ENCODE results near the gene PHF5A. TPM values are rescaled to one million over a fixed set of nuclear protein-coding genes. Genes with fewer than 3 reads are reported as not detected.

The PHF5A gene
- total RNA-seq, 2 experiments from 2014 or later: 47.0 to 51.0 TPM

GRCh38 chr22:41501209-41501608 lies 32.7 kb upstream of the PHF5A start:
- DNase-seq: no peak
- no peak overlapping the region for H3K27ac Mint-ChIP-seq
- H3K4me1 Mint-ChIP-seq: no peaks in the 10 kb centered on the region
- peaks cover 5% of the 10 kb centered on the region for H3K36me3 Mint-ChIP-seq
- no peaks in the 10 kb centered on the region for H3K9me3 Mint-ChIP-seq
- H3K4me3 Mint-ChIP-seq: no peak overlapping the region
- POLR2A ChIA-PET: no interaction called here
- H3K27me3 Mint-ChIP-seq: no peaks in the 10 kb centered on the region
- ATAC-seq (ENCODE audit: low read depth): peak; percentile 70

DNA sequence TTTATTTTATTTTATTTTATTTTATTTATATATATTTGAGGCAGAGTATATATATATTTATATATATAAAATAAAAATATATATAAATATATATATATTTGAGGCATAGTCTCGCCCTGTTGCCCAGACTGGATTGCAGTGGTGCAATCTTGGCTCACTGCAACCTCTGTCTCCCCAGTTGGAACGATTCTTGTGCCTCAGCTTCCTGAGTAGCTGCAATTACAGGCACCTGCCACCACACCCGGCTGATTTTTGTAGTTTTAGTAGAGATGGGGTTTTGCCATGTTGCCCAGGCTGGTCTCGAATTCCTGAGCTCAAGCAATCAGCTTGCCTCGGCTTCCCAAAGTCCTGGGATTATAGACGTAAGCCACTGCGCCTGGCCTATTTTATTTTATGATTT lies 31.8 kb upstream of the PHF5A start:
- Mint-ChIP-seq H3K4me3 (no peak overlapping the region), H3K36me3 (peaks cover 5% of the 10 kb centered on the region), H3K27me3 (no peaks in the 10 kb centered on the region), H3K9me3 (no peaks in the 10 kb centered on the region), H3K4me1 (no peaks in the 10 kb centered on the region), H3K27ac (no peak overlapping the region)
- no peak for DNase-seq
- no peak for ATAC-seq (ENCODE audit: low read depth)
- POLR2A ChIA-PET: no interaction called here

DNA sequence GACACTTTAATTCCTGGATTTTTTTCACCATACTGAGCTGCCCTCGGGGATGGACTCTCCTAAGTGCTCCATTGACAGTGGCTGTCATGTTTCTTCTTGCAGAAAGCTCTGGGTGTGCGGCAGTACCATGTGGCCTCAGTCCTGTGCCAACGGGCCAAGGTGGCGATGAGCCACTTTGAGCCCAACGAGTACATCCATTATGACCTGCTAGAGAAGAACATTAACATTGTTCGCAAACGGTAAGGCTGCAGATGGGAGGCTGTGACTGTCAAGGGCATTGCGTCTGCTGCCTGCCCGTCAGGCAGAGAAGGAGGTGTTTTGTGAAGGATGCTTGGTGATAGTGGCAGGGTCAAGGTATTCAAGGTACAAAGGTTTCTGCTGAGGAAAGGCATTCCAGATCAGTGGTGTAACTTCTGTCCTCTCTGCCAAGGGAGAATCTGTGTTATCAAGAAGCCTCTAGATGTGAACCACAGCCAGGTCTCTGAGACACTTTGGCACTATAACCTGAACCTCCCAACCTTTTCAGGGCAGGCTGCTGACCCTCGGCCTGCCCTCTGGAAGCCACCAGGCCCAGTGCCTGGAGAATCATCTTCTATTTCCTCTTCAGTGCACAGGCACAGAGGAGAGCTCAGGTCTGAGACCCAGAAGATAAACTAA lies 31.3 kb upstream of the PHF5A start:
- POLR2A ChIA-PET: interaction anchor here (0.7 kb wide), 1 partner anchor 14 kb away, joined by 3 read pairs; no protein-coding TSS in a partner anchor
- Mint-ChIP-seq H3K36me3 (peaks cover 4% of the 10 kb centered on the region), H3K9me3 (no peaks in the 10 kb centered on the region), H3K27ac (peak overlapping the region; percentile 47), H3K4me1 (no peaks in the 10 kb centered on the region), H3K27me3 (no peaks in the 10 kb centered on the region), H3K4me3 (no peak overlapping the region)
- DNase-seq: no peak
- no peak for ATAC-seq (ENCODE audit: low read depth)

- Mint-ChIP-seq H3K27me3 (no peaks in the 10 kb centered on the region), H3K4me1 (no peaks in the 10 kb centered on the region), H3K27ac (no peak overlapping the region), H3K36me3 (peaks cover 4% of the 10 kb centered on the region), H3K4me3 (no peak overlapping the region), H3K9me3 (no peaks in the 10 kb centered on the region)
- POLR2A ChIA-PET: interaction anchor here (0.5 kb wide), 1 partner anchor 106 kb away, joined by 6 read pairs; no protein-coding TSS in a partner anchor
- no peak for ATAC-seq (ENCODE audit: low read depth)
- DNase-seq: no peak
Measured at GRCh38 chr22:41498303-41498835, 29.9 kb upstream of the PHF5A start.

DNA sequence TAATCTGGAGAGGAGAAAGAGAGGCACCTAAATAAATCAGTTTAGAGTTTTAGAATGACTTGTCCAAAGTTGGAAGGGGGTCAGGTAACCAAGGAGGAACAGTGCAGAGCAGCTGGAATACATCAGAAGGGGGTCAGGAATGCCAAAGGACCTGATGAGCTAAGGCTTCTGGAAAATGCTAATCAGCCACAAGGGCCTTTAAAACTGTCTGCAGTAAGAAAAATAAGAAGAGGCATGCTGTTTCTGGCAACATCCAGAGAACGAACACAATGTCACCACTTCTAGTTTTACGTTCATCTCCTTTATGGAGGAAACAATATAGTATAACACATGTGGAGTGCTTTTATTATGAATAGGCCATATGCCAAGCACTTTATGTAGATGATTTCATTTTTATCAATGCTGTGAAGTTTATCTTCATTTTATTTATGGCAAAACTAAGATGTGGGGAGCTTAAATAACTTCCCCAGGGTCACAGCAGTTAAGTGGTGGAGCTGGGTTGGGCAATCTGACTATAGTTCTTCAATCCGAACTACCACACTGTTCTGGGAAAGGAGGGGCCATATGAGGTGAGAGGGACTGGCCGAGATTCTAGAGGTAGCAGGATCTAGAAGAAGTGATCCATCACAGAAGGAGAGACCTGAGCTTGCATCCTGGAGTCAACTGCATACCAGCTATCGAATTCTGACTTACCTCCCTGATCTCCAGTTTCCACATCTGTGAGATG lies 23.0 kb upstream of the PHF5A start:
- H3K4me3 Mint-ChIP-seq: no peak overlapping the region
- H3K4me1 Mint-ChIP-seq: peaks cover 5% of the 10 kb centered on the region
- no peaks in the 10 kb centered on the region for H3K9me3 Mint-ChIP-seq
- H3K27ac Mint-ChIP-seq: no peak overlapping the region
- ATAC-seq (ENCODE audit: low read depth): no peak
- no peaks in the 10 kb centered on the region for H3K27me3 Mint-ChIP-seq
- peaks cover 4% of the 10 kb centered on the region for H3K36me3 Mint-ChIP-seq
- no peak for DNase-seq
- POLR2A ChIA-PET: no interaction called here

- H3K27me3 Mint-ChIP-seq: no peaks in the 10 kb centered on the region
- H3K4me1 Mint-ChIP-seq: peaks cover 9% of the 10 kb centered on the region
- POLR2A ChIA-PET: no interaction called here
- ATAC-seq (ENCODE audit: low read depth) (no peak), DNase-seq (no peak)
- H3K9me3 Mint-ChIP-seq: no peaks in the 10 kb centered on the region
- no peak overlapping the region for H3K27ac Mint-ChIP-seq
- H3K4me3 Mint-ChIP-seq: no peak overlapping the region
- H3K36me3 Mint-ChIP-seq: peaks cover 4% of the 10 kb centered on the region
Measured at GRCh38 chr22:41488596-41489385, 20.3 kb upstream of the PHF5A start.

DNA sequence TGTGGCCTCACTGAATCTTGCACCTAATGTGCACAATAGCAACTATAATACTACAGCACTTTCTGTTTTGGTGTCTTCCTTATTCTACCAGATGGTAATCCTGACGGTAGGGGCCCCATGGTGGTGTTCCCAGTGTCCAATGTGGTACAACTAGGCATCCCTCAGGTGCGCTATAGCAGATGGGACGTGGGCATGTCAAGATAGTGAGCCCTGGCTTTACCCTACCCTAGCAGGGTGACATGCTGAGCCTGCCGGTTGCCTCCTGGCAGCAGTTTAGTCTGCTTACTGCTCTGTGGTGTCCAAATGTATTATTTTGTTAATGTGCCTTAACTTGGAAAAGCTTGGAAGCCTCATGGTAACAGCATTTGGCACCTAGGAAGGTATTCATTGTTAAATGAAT lies 19.6 kb upstream of the PHF5A start:
- Mint-ChIP-seq H3K4me1 (peaks cover 11% of the 10 kb centered on the region), H3K9me3 (no peaks in the 10 kb centered on the region), H3K27ac (no peak overlapping the region), H3K36me3 (peaks cover 4% of the 10 kb centered on the region), H3K27me3 (no peaks in the 10 kb centered on the region), H3K4me3 (no peak overlapping the region)
- POLR2A ChIA-PET: no interaction called here
- no peak for DNase-seq
- ATAC-seq (ENCODE audit: low read depth): no peak

DNA sequence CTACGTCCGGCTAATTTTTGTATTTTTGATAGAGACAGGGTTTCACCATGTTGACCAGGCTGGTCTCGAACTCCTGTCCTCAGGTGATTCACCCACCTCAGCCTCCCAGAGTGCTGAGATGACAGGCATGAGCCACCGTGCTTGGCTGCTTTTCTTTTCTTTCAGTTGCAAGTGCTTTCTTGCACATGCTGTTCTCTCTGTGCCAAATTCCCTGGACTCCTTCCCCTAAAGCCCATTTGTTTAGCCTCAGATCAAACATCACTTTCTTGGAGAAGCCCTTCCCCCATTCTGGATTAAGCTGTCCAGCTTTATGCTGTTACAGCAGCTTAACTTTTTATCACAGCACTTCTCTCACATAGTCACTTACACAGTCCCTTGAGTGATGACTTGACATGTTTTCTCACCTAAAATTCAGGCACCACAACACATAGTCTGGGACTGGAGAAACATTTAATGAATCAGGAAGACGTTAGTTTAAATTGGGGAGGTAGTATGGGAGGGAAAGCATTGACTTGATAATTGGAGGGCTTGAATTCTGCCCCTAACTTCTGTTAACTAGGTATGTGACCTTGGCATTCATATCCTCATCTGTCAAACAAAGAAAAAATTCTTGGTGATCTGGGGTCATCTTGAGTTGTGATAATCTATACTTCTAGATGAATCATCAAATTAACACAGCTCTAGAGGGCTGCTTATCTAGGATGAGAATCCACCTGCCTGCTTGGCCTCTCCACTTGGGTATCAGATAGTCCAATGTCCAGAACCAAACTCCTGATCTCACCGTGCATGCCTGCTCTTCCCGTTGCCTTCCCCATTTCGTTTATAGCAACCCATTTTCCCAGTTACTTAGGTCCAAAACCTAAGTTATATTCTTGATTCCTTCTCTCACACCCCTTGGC lies 18.8 kb upstream of the PHF5A start:
- peaks cover 2% of the 10 kb centered on the region for H3K36me3 Mint-ChIP-seq
- H3K9me3 Mint-ChIP-seq: no peaks in the 10 kb centered on the region
- H3K27me3 Mint-ChIP-seq: no peaks in the 10 kb centered on the region
- POLR2A ChIA-PET: no interaction called here
- ATAC-seq (ENCODE audit: low read depth) (no peak), DNase-seq (no peak)
- H3K27ac Mint-ChIP-seq: no peak overlapping the region
- no peak overlapping the region for H3K4me3 Mint-ChIP-seq
- H3K4me1 Mint-ChIP-seq: peaks cover 16% of the 10 kb centered on the region

DNA sequence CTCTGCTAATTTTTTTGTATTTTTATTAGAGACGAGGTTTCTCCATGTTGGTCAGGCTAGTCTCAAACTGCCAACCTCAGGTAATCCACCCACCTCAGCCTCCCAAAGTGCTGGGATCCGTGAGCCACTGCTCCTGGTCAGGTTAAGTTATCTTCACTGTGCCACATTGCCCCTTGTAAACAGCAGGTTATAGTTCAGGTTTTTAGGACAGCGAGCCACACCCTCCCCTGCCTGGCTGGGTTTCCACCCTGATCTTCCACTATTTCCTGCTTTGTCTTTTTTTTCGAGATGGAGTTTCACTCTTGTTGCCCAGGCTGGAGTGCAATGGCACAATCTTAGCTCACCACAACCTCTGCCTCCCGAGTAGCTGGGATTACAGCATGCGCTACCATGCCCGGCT lies 16.5 kb upstream of the PHF5A start:
- Mint-ChIP-seq H3K9me3 (no peaks in the 10 kb centered on the region), H3K36me3 (peaks cover 2% of the 10 kb centered on the region), H3K27me3 (no peaks in the 10 kb centered on the region), H3K27ac (no peak overlapping the region), H3K4me3 (no peak overlapping the region), H3K4me1 (peaks cover 17% of the 10 kb centered on the region)
- ATAC-seq (ENCODE audit: low read depth) (no peak), DNase-seq (no peak)
- POLR2A ChIA-PET: no interaction called here

- POLR2A ChIA-PET: no interaction called here
- Mint-ChIP-seq H3K27ac (no peak overlapping the region), H3K9me3 (no peaks in the 10 kb centered on the region), H3K36me3 (no peaks in the 10 kb centered on the region), H3K4me3 (no peak overlapping the region), H3K4me1 (peaks cover 15% of the 10 kb centered on the region), H3K27me3 (no peaks in the 10 kb centered on the region)
- ATAC-seq (ENCODE audit: low read depth) (no peak), DNase-seq (no peak)
Measured at GRCh38 chr22:41482319-41482935, 13.9 kb upstream of the PHF5A start.

GRCh38 chr22:41481925-41482318 lies 13.4 kb upstream of the PHF5A start:
- ATAC-seq (ENCODE audit: low read depth): no peak
- Mint-ChIP-seq H3K27me3 (no peaks in the 10 kb centered on the region), H3K27ac (no peak overlapping the region), H3K4me3 (no peak overlapping the region), H3K9me3 (no peaks in the 10 kb centered on the region), H3K36me3 (no peaks in the 10 kb centered on the region), H3K4me1 (peaks cover 12% of the 10 kb centered on the region)
- DNase-seq: no peak
- POLR2A ChIA-PET: no interaction called here

DNA sequence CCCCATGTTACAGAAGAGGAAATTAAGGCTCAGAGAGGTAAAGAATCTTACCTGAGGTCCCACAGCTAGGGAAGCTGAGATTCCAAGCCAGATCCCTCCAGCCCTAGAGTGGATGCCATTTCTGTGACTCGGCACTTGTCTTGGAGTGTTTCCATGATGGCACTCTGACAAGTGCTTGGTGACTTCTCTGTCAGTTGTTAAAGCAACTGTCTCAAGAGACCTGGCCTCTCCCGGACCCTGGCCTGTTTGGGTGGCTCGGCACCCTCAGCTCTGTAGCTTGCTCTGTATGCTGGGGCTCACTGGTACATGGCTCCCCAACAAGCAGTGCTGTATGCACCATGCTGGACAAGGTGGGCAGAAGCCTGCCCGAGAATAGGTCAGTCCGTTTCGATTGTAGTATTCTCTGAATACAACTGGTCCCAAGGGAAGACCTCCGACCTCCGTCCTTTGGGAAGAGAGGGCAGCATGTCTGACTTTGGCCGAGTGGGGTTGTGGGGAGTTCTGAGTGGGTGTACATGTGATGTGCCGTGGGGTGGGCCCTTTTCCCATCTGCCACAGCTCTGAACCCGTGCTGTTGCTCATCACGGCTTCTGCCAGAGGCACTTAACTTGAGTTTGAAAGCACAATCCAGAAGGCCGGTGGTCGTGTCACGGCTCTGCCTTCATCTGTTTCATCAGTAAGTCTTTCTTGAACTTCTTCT lies 12.8 kb upstream of the PHF5A start:
- peaks cover 12% of the 10 kb centered on the region for H3K4me1 Mint-ChIP-seq
- POLR2A ChIA-PET: no interaction called here
- H3K27me3 Mint-ChIP-seq: no peaks in the 10 kb centered on the region
- no peak for ATAC-seq (ENCODE audit: low read depth)
- no peak overlapping the region for H3K27ac Mint-ChIP-seq
- DNase-seq: no peak
- no peaks in the 10 kb centered on the region for H3K9me3 Mint-ChIP-seq
- no peak overlapping the region for H3K4me3 Mint-ChIP-seq
- no peaks in the 10 kb centered on the region for H3K36me3 Mint-ChIP-seq
